CD4-positive, alpha-beta T cell treated with Interleukin-1 beta for 1 hour (primary cell): Measurements from ENCODE around the gene POLR2B.
"Not testable (repeated sequence)": the region's sequence is repeated elsewhere in the genome, so short reads cannot be mapped to it uniquely, and the experiment has no call there.

Experiments
- DNase-seq, 2 donors: peaks; one replicate each; pipeline ENCODE4 v3.0.0-alpha.2; 2020 to 2022

POLR2B gene

GRCh38 chr4:56990109-56990905, 11.6 kb downstream of the POLR2B start:
- no peak for DNase-seq

- no peak for DNase-seq
Observed at GRCh38 chr4:56995525-56995924, 16.8 kb downstream of the POLR2B start.

- DNase-seq, result no peak
Observed at GRCh38 chr4:56999751-57000150, 21.1 kb downstream of the POLR2B start.

GRCh38 chr4:57013543-57014120, 34.9 kb downstream of the POLR2B start:
- no peak for DNase-seq

- no peak for DNase-seq
Observed at GRCh38 chr4:57018980-57019379, 40.3 kb downstream of the POLR2B start.

GRCh38 chr4:57020467-57021101, 41.9 kb downstream of the POLR2B start:
- DNase-seq, result no peak

GRCh38 chr4:57023104-57023503, 44.4 kb downstream of the POLR2B start:
- DNase-seq, result no peak

GRCh38 chr4:57034520-57034919, 55.8 kb downstream of the POLR2B start:
- no peak for DNase-seq

- peak in 1 of 2 donors; percentile 8 for DNase-seq
Observed at GRCh38 chr4:57037982-57038604, 59.4 kb downstream of the POLR2B start.

GRCh38 chr4:57039345-57039744, 60.6 kb downstream of the POLR2B start:
- DNase-seq, result no peak

- DNase-seq, result no peak
Observed at GRCh38 chr4:57040510-57040909, 61.8 kb downstream of the POLR2B start.

- DNase-seq, result no peak
Observed at GRCh38 chr4:57041020-57041419, 62.3 kb downstream of the POLR2B start.

- no peak for DNase-seq
Observed at GRCh38 chr4:57042711-57043169, 64.0 kb downstream of the POLR2B start.

GRCh38 chr4:57043347-57044251, 64.9 kb downstream of the POLR2B start:
- no peak for DNase-seq

GRCh38 chr4:57044279-57044678, 65.6 kb downstream of the POLR2B start:
- DNase-seq, result no peak

GRCh38 chr4:57044996-57045395, 66.3 kb downstream of the POLR2B start:
- no peak for DNase-seq

- not testable (repeated sequence) for DNase-seq
Observed at GRCh38 chr4:57047046-57047445, 68.3 kb downstream of the POLR2B start.

- DNase-seq, result no peak
Observed at GRCh38 chr4:57048590-57049304, 70.1 kb downstream of the POLR2B start.

- peak in 1 of 2 donors; percentile 20 for DNase-seq
Observed at GRCh38 chr4:57051095-57051494, 72.4 kb downstream of the POLR2B start.

- DNase-seq, result no peak
Observed at GRCh38 chr4:57051524-57051923, 72.8 kb downstream of the POLR2B start.

GRCh38 chr4:57053508-57053907, 74.8 kb downstream of the POLR2B start:
- DNase-seq, result no peak

- no peak for DNase-seq
Observed at GRCh38 chr4:57055886-57056285, 77.2 kb downstream of the POLR2B start.
